ENCODE results near the gene SCP2.
A peak's percentile ranks its signal among the peaks of the same experiment; 100 is the strongest.

The SCP2 gene

DNA sequence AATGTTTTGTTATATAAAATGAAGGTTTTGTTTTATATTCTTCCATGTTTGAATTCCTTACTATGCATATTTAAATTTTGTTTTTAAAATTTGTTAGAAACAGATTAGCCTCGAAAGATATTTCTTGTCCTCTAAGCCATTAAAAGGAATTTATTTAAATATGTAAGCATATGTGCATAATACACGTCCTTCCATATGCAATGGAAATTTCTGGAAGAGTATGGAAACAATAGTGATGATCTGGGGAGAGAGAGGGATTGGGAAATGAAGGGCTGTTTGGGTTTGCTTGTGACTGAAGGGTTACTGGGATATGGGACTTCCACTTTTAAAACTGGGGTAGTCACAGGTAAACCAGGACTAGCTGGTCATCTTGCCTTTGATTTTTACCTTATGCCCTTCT is 26.7 kb upstream of the SCP2 start:
- ChIA-PET CTCF (interaction anchor here (2.3 kb wide), 1 partner anchor 286 kb away, joined by 8 read pairs; no protein-coding TSS in a partner anchor), POLR2A (interaction anchor here (1.0 kb wide), 1 partner anchor 17 kb away, joined by 3 read pairs; no protein-coding TSS in a partner anchor)
- DNase-seq (ENCODE audit: low read depth, low spot score): no peak
- H3K4me3 ChIP-seq (ENCODE audit: low read depth, low read length): no peak overlapping the region
- TF ChIP-seq, protein P1, sequence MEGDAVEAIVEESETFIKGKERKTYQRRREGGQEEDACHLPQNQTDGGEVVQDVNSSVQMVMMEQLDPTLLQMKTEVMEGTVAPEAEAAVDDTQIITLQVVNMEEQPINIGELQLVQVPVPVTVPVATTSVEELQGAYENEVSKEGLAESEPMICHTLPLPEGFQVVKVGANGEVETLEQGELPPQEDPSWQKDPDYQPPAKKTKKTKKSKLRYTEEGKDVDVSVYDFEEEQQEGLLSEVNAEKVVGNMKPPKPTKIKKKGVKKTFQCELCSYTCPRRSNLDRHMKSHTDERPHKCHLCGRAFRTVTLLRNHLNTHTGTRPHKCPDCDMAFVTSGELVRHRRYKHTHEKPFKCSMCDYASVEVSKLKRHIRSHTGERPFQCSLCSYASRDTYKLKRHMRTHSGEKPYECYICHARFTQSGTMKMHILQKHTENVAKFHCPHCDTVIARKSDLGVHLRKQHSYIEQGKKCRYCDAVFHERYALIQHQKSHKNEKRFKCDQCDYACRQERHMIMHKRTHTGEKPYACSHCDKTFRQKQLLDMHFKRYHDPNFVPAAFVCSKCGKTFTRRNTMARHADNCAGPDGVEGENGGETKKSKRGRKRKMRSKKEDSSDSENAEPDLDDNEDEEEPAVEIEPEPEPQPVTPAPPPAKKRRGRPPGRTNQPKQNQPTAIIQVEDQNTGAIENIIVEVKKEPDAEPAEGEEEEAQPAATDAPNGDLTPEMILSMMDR (IDR thresholded peaks at IDR 0.05; ENCODE audit: insufficient read depth, low read length, missing control alignments): no peak

DNA sequence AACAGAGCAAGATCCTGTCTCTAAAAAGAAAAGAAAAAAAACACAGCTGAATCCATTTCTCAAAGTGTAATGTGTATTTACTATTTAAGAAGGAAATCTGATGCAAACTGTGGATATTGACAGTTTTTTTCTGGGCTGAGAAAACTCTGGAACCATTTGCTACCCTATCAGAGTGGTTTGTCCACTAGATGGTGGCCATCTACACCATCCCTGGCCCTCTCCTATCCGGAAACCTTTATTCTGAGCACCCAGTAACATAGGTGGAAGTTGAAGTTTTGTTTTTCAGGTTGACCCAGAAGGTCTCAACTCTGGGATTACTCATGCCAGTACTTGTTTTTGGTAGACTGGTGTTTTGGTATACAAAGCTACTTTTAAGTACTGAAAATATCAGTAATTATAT is 25.7 kb upstream of the SCP2 start:
- TF ChIP-seq, protein P1 (IDR thresholded peaks at IDR 0.05; ENCODE audit: insufficient read depth, low read length, missing control alignments): no peak
- DNase-seq (ENCODE audit: low read depth, low spot score): no peak
- CTCF ChIA-PET: interaction anchor here (0.7 to 2.3 kb wide), 9 partner anchors 12 to 289 kb away, joined by 3 to 8 read pairs (median 3); partner anchors contain the start of gene ECHDC2
- no peak overlapping the region for H3K4me3 ChIP-seq (ENCODE audit: low read depth, low read length)
- POLR2A ChIA-PET: no interaction called here

DNA sequence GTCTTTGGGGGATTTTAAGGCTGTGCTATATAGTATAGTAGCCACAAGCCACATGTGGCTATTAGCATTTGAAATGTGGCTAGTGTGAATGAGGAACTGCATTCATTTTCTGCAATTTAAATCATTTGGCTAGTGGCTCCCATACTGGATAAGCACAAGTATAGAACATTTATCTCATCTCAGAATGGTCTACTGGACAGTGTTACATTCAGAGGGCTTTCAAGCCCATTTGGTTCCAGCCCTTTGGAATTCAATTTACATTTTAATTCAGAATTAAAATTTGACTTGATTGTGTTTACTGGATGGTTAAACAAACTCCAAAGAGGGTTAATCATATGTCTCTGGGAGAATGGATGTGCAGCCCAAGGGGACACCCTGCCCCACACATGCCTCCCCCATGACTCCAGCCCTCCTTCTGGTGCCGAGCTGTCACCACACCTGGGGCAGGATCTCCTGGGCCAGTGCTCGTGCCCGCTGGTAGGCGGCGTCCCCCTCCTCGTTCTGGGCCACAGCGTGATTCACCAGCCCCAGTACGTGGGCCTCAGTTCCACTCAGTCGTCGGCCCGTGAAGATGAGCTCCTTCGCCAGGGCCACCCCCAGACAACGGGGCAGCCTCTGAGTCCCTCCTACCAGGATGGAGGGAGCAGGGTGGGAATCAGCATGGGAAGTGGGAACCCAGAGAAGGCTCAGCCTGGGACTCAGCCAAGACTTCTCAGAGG is 22.7 kb upstream of the SCP2 start:
- no peak overlapping the region for H3K4me3 ChIP-seq (ENCODE audit: low read depth, low read length)
- CTCF ChIA-PET: interaction anchor here (1.1 to 2.3 kb wide), 6 partner anchors 14 to 286 kb away, joined by 3 to 9 read pairs (median 4); no protein-coding TSS in a partner anchor
- POLR2A ChIA-PET: no interaction called here
- TF ChIP-seq, protein P1 (IDR thresholded peaks at IDR 0.05; ENCODE audit: insufficient read depth, low read length, missing control alignments): no peak
- no peak for DNase-seq (ENCODE audit: low read depth, low spot score)

DNA sequence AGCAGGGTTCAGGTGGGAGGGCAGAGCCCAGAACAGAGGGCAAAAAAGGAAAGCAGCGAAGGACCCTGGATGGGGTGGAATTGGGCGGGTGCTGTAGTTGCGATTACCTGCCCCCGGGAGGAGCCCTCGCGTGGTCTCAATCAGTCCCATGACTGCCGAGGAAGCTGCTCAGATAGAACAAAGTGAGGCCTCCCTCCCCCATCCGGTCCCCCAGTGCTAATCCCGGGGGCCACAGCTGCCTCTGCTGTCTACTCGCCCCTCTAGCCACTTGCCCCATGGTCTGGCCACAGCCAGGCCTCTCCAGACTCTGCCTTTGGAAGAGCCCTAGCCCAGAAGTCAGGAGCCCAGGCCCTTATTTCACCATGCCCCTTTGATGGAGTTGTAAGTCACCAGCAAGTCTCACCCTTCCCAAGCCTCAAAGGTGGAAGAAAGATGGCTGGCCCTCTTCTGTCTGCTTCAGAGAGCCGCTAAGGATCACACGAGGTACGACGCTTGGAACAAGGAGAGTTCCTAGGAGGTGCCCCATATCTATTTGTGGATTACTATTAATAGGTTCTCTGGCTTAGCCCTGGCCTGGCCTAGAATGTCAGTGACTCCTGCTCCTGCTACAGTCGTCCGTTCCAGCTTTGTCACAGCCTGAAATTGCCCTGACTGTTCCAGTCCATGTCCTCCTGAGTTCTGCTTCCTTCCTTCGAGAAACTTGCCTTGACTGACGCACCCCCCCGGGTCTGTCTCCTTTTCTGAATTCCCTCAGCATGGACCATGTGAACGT is 22.0 kb upstream of the SCP2 start:
- ChIA-PET CTCF (interaction anchor here (0.6 to 2.3 kb wide), 14 partner anchors 11 to 285 kb away, joined by 3 to 9 read pairs (median 4); partner anchors contain the start of gene ECHDC2), POLR2A (interaction anchor here (1.0 kb wide), 1 partner anchor 12 kb away, joined by 3 read pairs; no protein-coding TSS in a partner anchor)
- H3K4me3 ChIP-seq (ENCODE audit: low read depth, low read length): no peak overlapping the region
- TF ChIP-seq, protein P1 (IDR thresholded peaks at IDR 0.05; ENCODE audit: insufficient read depth, low read length, missing control alignments): peak; percentile 52
- DNase-seq (ENCODE audit: low read depth, low spot score): no peak

DNA sequence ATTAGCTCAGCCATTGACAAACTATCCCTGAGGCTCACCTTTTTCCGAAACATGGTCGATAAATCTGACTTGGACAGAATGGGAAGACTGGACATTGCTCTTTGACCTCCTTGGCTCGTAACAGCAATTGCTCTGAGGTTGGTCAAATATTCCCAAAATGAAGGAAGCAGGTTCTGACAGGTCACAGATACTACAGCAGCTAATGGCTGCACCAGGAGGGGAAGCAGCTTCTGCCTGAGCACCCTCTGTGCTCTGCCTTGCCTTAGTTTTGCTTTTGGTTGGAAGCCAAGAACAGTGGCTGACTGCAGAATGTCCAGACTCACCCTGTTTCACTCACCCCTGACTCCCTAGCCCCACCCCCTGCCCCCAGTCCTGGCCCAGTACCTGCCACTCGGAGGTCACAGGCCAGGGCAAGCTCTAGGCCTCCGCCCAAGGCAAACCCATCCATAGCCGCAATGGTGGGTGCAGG is 20.9 kb upstream of the SCP2 start:
- TF ChIP-seq, protein P1 (IDR thresholded peaks at IDR 0.05; ENCODE audit: insufficient read depth, low read length, missing control alignments): no peak
- ChIA-PET CTCF (interaction anchor here (0.6 to 2.3 kb wide), 10 partner anchors 10 to 550 kb away, joined by 3 to 7 read pairs (median 5); partner anchors contain the start of gene ECHDC2), POLR2A (interaction anchor here (1.0 kb wide), 1 partner anchor 13 kb away, joined by 3 read pairs; no protein-coding TSS in a partner anchor)
- no peak overlapping the region for H3K4me3 ChIP-seq (ENCODE audit: low read depth, low read length)
- DNase-seq (ENCODE audit: low read depth, low spot score): no peak

Measured in AG04449 (cell line).